ENCODE results near the gene BTN2A1.

Gene BTN2A1

GRCh38 chr6:26426691-26427450 lies 30.9 kb upstream of the BTN2A1 start:
- TF ChIP-seq USF1 (IDR thresholded peaks at IDR 0.05) (no peak), FOXM1 (IDR thresholded peaks at IDR 0.05; ENCODE audit: borderline replicate concordance, low read depth) (no peak), TEAD4 (IDR thresholded peaks at IDR 0.05) (no peak), NFIC (IDR thresholded peaks at IDR 0.05) (no peak), EGR1 (IDR thresholded peaks at IDR 0.05) (no peak), TCF12 (IDR thresholded peaks at IDR 0.05; ENCODE audit: low read depth) (no peak), EP300 (IDR thresholded peaks at IDR 0.05; ENCODE audit: borderline replicate concordance) (no peak), TAF1 (IDR thresholded peaks at IDR 0.05; ENCODE audit: low read depth) (no peak)

- TF ChIP-seq RAD21 (IDR thresholded peaks at IDR 0.05; ENCODE audit: low read depth) (no peak), FOXM1 (IDR thresholded peaks at IDR 0.05; ENCODE audit: borderline replicate concordance, low read depth) (no peak), TCF12 (IDR thresholded peaks at IDR 0.05; ENCODE audit: low read depth) (no peak), EGR1 (IDR thresholded peaks at IDR 0.05) (no peak), CREB1 (IDR thresholded peaks at IDR 0.05; ENCODE audit: low read depth) (no peak), MAX (IDR thresholded peaks at IDR 0.05) (no peak), CEBPB (IDR thresholded peaks at IDR 0.05) (no peak), YY1 (IDR thresholded peaks at IDR 0.05; ENCODE audit: low read depth) (no peak), ZBTB7A (IDR thresholded peaks at IDR 0.05; ENCODE audit: low read depth) (no peak), REST (IDR thresholded peaks at IDR 0.05; ENCODE audit: low read depth) (no peak), USF1 (IDR thresholded peaks at IDR 0.05) (no peak), TEAD4 (IDR thresholded peaks at IDR 0.05) (no peak), EP300 (IDR thresholded peaks at IDR 0.05; ENCODE audit: borderline replicate concordance) (no peak), TAF1 (IDR thresholded peaks at IDR 0.05; ENCODE audit: low read depth) (no peak), NFIC (IDR thresholded peaks at IDR 0.05) (no peak)
These were observed 30.3 kb upstream of the BTN2A1 start for GRCh38 chr6:26427451-26427809.

- TF ChIP-seq CEBPB (IDR thresholded peaks at IDR 0.05): no peak
- TF ChIP-seq EP300 (IDR thresholded peaks at IDR 0.05; ENCODE audit: borderline replicate concordance): no peak
- no peak for TF ChIP-seq MAX (IDR thresholded peaks at IDR 0.05)
- TF ChIP-seq FOXM1 (IDR thresholded peaks at IDR 0.05; ENCODE audit: borderline replicate concordance, low read depth): no peak
- TF ChIP-seq NFIC (IDR thresholded peaks at IDR 0.05): no peak
- TF ChIP-seq CREB1 (IDR thresholded peaks at IDR 0.05; ENCODE audit: low read depth): no peak
- TF ChIP-seq EGR1 (IDR thresholded peaks at IDR 0.05): no peak
- TF ChIP-seq ZBTB7A (IDR thresholded peaks at IDR 0.05; ENCODE audit: low read depth): no peak
- TF ChIP-seq TEAD4 (IDR thresholded peaks at IDR 0.05): no peak
- no peak for TF ChIP-seq YY1 (IDR thresholded peaks at IDR 0.05; ENCODE audit: low read depth)
- TF ChIP-seq REST (IDR thresholded peaks at IDR 0.05; ENCODE audit: low read depth): no peak
- no peak for TF ChIP-seq TAF1 (IDR thresholded peaks at IDR 0.05; ENCODE audit: low read depth)
- no peak for TF ChIP-seq TCF12 (IDR thresholded peaks at IDR 0.05; ENCODE audit: low read depth)
- TF ChIP-seq RAD21 (IDR thresholded peaks at IDR 0.05; ENCODE audit: low read depth): no peak
- no peak for TF ChIP-seq USF1 (IDR thresholded peaks at IDR 0.05)
These were observed 29.5 kb upstream of the BTN2A1 start for GRCh38 chr6:26428206-26428605.

GRCh38 chr6:26430787-26431186 lies 27.0 kb upstream of the BTN2A1 start:
- no peak for TF ChIP-seq YY1 (IDR thresholded peaks at IDR 0.05; ENCODE audit: low read depth)
- TF ChIP-seq REST (IDR thresholded peaks at IDR 0.05; ENCODE audit: low read depth): no peak
- no peak for TF ChIP-seq ZBTB7A (IDR thresholded peaks at IDR 0.05; ENCODE audit: low read depth)
- TF ChIP-seq TAF1 (IDR thresholded peaks at IDR 0.05; ENCODE audit: low read depth): no peak
- TF ChIP-seq TEAD4 (IDR thresholded peaks at IDR 0.05): no peak
